ENCODE results near the gene LEPROT.

- no peak for TF ChIP-seq BHLHE40 (IDR thresholded peaks at IDR 0.05; ENCODE audit: borderline replicate concordance)
- no peak for TF ChIP-seq CTBP1 (IDR thresholded peaks at IDR 0.05; ENCODE audit: borderline replicate concordance)
- TF ChIP-seq SUZ12 (IDR thresholded peaks at IDR 0.05), result no peak
- TF ChIP-seq FOXA1 (IDR thresholded peaks at IDR 0.05), result no peak
- TF ChIP-seq HDGF (IDR thresholded peaks at IDR 0.05; ENCODE audit: borderline replicate concordance), result no peak
- TF ChIP-seq PKNOX1 (IDR thresholded peaks at IDR 0.05), result no peak
- no peak for TF ChIP-seq ZNF384 (IDR thresholded peaks at IDR 0.05)
- TF ChIP-seq LEF1 (IDR thresholded peaks at IDR 0.05; ENCODE audit: borderline replicate concordance), result no peak
- TF ChIP-seq SP1 (IDR thresholded peaks at IDR 0.05), result no peak
These were observed 7.5 kb upstream of the LEPROT start for GRCh38 chr1:65412984-65413375.

Data from HEK293T (cell line).